K562 (cell line): Measurements from ENCODE around the gene ACBD4. TPM values are rescaled to one million over a fixed set of nuclear protein-coding genes. Genes with fewer than 3 reads are reported as not detected.

Experiments used
- CLOCK ChIP-seq: fragments of 250-450 bp; sonication (Bioruptor Pico); IDR thresholded peaks from 2 replicates; pipeline ENCODE4 v1.4.0; 2020; ENCODE audit warnings: mild to moderate bottlenecking, moderate library complexity, borderline replicate concordance
- E4F1 ChIP-seq: fragments of 250-450 bp; sonication (Bioruptor Pico); IDR thresholded peaks from 2 replicates; pipeline ENCODE4 v1.5.0; 2021; ENCODE audit warnings: mild to moderate bottlenecking, borderline replicate concordance
- ILK ChIP-seq: fragments of 450-650 bp; IDR thresholded peaks from 2 replicates; pipeline ENCODE4 v1.6.1; 2016; ENCODE audit warnings: missing genetic modification characterization, low read depth, mild to moderate bottlenecking, missing compliant biosample characterization, moderate library complexity, borderline replicate concordance
- MCM3 ChIP-seq: fragments of 450-650 bp; IDR thresholded peaks from 2 replicates; pipeline ENCODE4 v1.6.1; 2016
- PHF21A ChIP-seq: fragments of 450-650 bp; IDR thresholded peaks from 2 replicates; pipeline ENCODE4 v1.6.1; 2017; ENCODE audit warnings: low read depth, borderline replicate concordance
- RBM25 ChIP-seq: fragments of 200-400 bp; formaldehyde crosslinking; IDR thresholded peaks from 2 replicates; pipeline ENCODE4 v1.6.1; 2018; ENCODE audit warnings: low read length, low read depth, moderate library complexity; ENCODE audit not compliant: severe bottlenecking
- RFX5 ChIP-seq: IDR thresholded peaks from 2 replicates; pipeline ENCODE4 v1.6.1; 2011; ENCODE audit warnings: low read depth, mild to moderate bottlenecking, improper control_type of control experiment, low read length
- SAFB ChIP-seq: fragments of 200-400 bp; formaldehyde crosslinking; IDR thresholded peaks from 2 replicates; pipeline ENCODE4 v1.6.1; 2017; ENCODE audit warnings: low read depth, low read length, borderline replicate concordance
- STAT6 ChIP-seq: sonication (generic); formaldehyde crosslinking; IDR thresholded peaks from 2 replicates; pipeline ENCODE4 v1.8.1; 2023; ENCODE audit warnings: mild to moderate bottlenecking, missing genetic modification reagents
- TAF15 ChIP-seq: fragments of 200-400 bp; formaldehyde crosslinking; IDR thresholded peaks from 2 replicates; pipeline ENCODE4 v1.6.1; 2017; ENCODE audit warnings: mild to moderate bottlenecking, low read depth, low read length, moderate library complexity
- UBTF ChIP-seq, 2 experiments: IDR thresholded peaks; 2 replicates each; pipeline ENCODE4 v1.6.1; 2012; ENCODE audit warnings: improper control_type of control experiment in 2 of 2, low read depth in 2 of 2, low read length in 2 of 2, borderline replicate concordance in 1 of 2
- ZBED1 ChIP-seq: IDR thresholded peaks from 2 replicates; pipeline ENCODE4 v1.6.1; 2014
- ZFPM2 ChIP-seq: fragments of 250-450 bp; sonication (Bioruptor Pico); IDR thresholded peaks from 2 replicates; pipeline ENCODE4 v1.5.1; 2022; ENCODE audit warnings: mild to moderate bottlenecking
- ZFX ChIP-seq: sonication (generic); formaldehyde crosslinking; IDR thresholded peaks from 2 replicates; pipeline ENCODE4 v1.8.0; 2022; ENCODE audit warnings: mild to moderate bottlenecking, missing genetic modification reagents, moderate library complexity
- polyA plus RNA-seq, 8 experiments: library from polyadenylated mRNA; depleted of rRNA in 4 of 8; stranded (reverse) in 5 of 8; unstranded in 3 of 8; fragments of >200 nt; fragmentation: Nextera tagmentation in 2 of 8; fragmentation: Illumina TruSeq in 1 of 8; extraction: Ambion mirVana in 2 of 8; extraction: Trizol in 1 of 8; gene quantifications; 2 replicates each; pipeline versions ENCODE4 v1.2.1 to v1.2.3, GENCODE V29; 2011 to 2014; ENCODE audit warnings: inconsistent platforms in 1 of 8, missing spikeins in 1 of 8
- total RNA-seq, 7 experiments: library from RNA; depleted of rRNA in 6 of 7; stranded (reverse); fragments of >200 nt in 6 of 7; fragmentation: Illumina TruSeq in 2 of 7; extraction: Trizol in 2 of 7; gene quantifications; 2 replicates each; pipeline versions ENCODE4 v1.2.1 to v1.2.3, GENCODE V29; 2011 to 2021; ENCODE audit warnings: low replicate concordance in 1 of 7

The ACBD4 gene
- total and polyA plus RNA-seq, 9 of the 15 experiments (the other 6 are each of a cell fraction or from before 2014, with no cell fraction given), result 0.14 to 6.9 (median 4.6) TPM

GRCh38 chr17:45161288-45162024 lies 26.0 kb downstream of the ACBD4 start, which contains the start of gene HEXIM2 (continued):
- TF ChIP-seq CLOCK (CRISPR knock-in tag), result no peak
- peak; percentile 98 for TF ChIP-seq ZFX (CRISPR knock-in tag)
- TF ChIP-seq UBTF (IDR thresholded peaks at IDR 0.05; ENCODE audit: borderline replicate concordance in 1 of 2, low read depth in 2 of 2, low read length in 2 of 2), result peak; percentile 36 to 61; a peak in 2 of 4 replicates
- TF ChIP-seq RBM25, result peak; percentile 87
- no peak for TF ChIP-seq STAT6 (CRISPR knock-in tag)
- TF ChIP-seq TAF15, result no peak
- TF ChIP-seq ZFPM2, result 0 out of 2 replicates have a peak, but pooled peaks have one; percentile 26
- TF ChIP-seq E4F1 (CRISPR knock-in tag), result no peak
- TF ChIP-seq SAFB, result no peak
- no peak for TF ChIP-seq ILK (tag)
- no peak for TF ChIP-seq MCM3
- no peak for TF ChIP-seq ZBED1
- 0 out of 2 replicates have a peak, but pooled peaks have one; percentile 15 for TF ChIP-seq PHF21A
- no peak for TF ChIP-seq RFX5
